GM21528 (cell line): ENCODE measurements around the gene CCDC196.

ENCODE experiments used
- ATAC-seq: cut with Tn5 transposase; IDR thresholded peaks from one replicate; pipeline ENCODE4 v1.9.1; 2021; ENCODE audit warnings: mild to moderate bottlenecking, moderate library complexity; ENCODE audit not compliant: unreplicated experiment, low FRiP score

The CCDC196 gene

GRCh38 chr14:66485910-66486421 lies at the start of gene CCDC196:
Gene CCDC196 (plus strand): TSS chr14:66486371. CDS start chr14:66486503, 132 bp downstream.
- ATAC-seq: no peak

GRCh38 chr14:66440801-66441200 lies 45.4 kb upstream of the CCDC196 start:
- ATAC-seq: no peak

GRCh38 chr14:66442953-66443571 lies 43.1 kb upstream of the CCDC196 start:
- ATAC-seq: no peak

GRCh38 chr14:66443785-66444184 lies 42.4 kb upstream of the CCDC196 start:
- ATAC-seq: no peak

GRCh38 chr14:66444271-66444927 lies 41.8 kb upstream of the CCDC196 start:
- no peak for ATAC-seq

- no peak for ATAC-seq
These were observed 40.2 kb upstream of the CCDC196 start for GRCh38 chr14:66445936-66446335.

- ATAC-seq: no peak
These were observed 32.7 kb upstream of the CCDC196 start for GRCh38 chr14:66453469-66453868.

GRCh38 chr14:66459603-66460002 lies 26.6 kb upstream of the CCDC196 start:
- ATAC-seq: no peak

GRCh38 chr14:66464261-66464660 lies 21.9 kb upstream of the CCDC196 start:
- ATAC-seq: no peak

GRCh38 chr14:66468778-66469367 lies 17.3 kb upstream of the CCDC196 start:
- no peak for ATAC-seq

GRCh38 chr14:66471584-66471983 lies 14.6 kb upstream of the CCDC196 start:
- ATAC-seq: no peak

GRCh38 chr14:66472251-66472650 lies 13.9 kb upstream of the CCDC196 start:
- ATAC-seq: no peak

- ATAC-seq: no peak
These were observed 12.9 kb upstream of the CCDC196 start for GRCh38 chr14:66473223-66473622.

GRCh38 chr14:66476964-66477363 lies 9.2 kb upstream of the CCDC196 start:
- ATAC-seq: no peak

GRCh38 chr14:66477567-66477966 lies 8.6 kb upstream of the CCDC196 start:
- ATAC-seq: no peak

GRCh38 chr14:66482873-66483272 lies 3.3 kb upstream of the CCDC196 start:
- ATAC-seq: no peak

- ATAC-seq: no peak
These were observed 2.8 kb upstream of the CCDC196 start for GRCh38 chr14:66483322-66483721.

GRCh38 chr14:66485029-66485428 lies 1.1 kb upstream of the CCDC196 start:
- no peak for ATAC-seq

- ATAC-seq: no peak
These were observed 993 bp downstream of the CCDC196 start for GRCh38 chr14:66487164-66487563.

GRCh38 chr14:66490143-66491111 lies 4.3 kb downstream of the CCDC196 start:
- no peak for ATAC-seq

- no peak for ATAC-seq
These were observed 7.6 kb downstream of the CCDC196 start for GRCh38 chr14:66493750-66494149.
